ENCODE results near the gene APBA1. TPM values are rescaled to one million over a fixed set of nuclear protein-coding genes. Genes with fewer than 3 reads are reported as not detected.

Gene APBA1
- total RNA-seq, 4 donors from 2014 or later: 3.3 to 9.7 (median 5.2) TPM

DNA sequence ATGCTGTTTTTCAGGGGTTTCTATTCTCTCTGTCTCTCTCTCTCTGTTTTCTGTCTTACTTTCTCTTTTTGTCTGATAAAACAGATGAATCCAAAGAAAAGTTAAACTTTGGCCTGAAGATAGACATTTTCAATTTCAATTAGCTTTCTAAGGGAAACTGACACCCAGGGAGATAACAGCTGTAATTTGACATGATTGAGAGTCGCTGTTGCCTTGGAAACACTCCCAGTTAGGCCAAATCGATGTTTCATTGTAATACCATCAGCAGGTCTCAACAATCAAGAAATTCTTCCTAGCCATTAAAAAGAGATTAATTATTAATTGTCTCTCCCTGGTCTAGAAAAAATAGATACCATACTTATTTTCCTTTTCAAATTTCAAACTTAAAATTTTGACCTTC lies 294.2 kb downstream of the APBA1 start:
- peaks cover 48 to 71% (median 49%) of the 10 kb centered on the region in 4 donors for H3K4me1 ChIP-seq
- intact Hi-C loops (cut with DNase I): no loop called here

More for the DNA sequence above, 294.2 kb downstream of the APBA1 start:
- Histone ChIP-seq H3K9me3 (no peaks in the 10 kb centered on the region), H3K27me3 (no peaks in the 10 kb centered on the region), H3K27ac (replicated peaks in 1 of 4) (no peak overlapping the region), H3K36me3 (peaks cover 0 to 4% (median 0%) of the 10 kb centered on the region in 4 donors), H3K4me3 (no peak overlapping the region)
- WGBS: 70% methylated on average over 2 of the region's 2 CpGs
- TF ChIP-seq EP300 (IDR thresholded peaks at IDR 0.05) (no peak), POLR2A (IDR thresholded peaks at IDR 0.05; ENCODE audit: low read depth) (no peak), POLR2AphosphoS5 (IDR thresholded peaks at IDR 0.05) (no peak)
- TF ChIP-seq, protein P1, sequence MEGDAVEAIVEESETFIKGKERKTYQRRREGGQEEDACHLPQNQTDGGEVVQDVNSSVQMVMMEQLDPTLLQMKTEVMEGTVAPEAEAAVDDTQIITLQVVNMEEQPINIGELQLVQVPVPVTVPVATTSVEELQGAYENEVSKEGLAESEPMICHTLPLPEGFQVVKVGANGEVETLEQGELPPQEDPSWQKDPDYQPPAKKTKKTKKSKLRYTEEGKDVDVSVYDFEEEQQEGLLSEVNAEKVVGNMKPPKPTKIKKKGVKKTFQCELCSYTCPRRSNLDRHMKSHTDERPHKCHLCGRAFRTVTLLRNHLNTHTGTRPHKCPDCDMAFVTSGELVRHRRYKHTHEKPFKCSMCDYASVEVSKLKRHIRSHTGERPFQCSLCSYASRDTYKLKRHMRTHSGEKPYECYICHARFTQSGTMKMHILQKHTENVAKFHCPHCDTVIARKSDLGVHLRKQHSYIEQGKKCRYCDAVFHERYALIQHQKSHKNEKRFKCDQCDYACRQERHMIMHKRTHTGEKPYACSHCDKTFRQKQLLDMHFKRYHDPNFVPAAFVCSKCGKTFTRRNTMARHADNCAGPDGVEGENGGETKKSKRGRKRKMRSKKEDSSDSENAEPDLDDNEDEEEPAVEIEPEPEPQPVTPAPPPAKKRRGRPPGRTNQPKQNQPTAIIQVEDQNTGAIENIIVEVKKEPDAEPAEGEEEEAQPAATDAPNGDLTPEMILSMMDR (IDR thresholded peaks at IDR 0.05): no peak
- no peak for DNase-seq (ENCODE audit: extremely low spot score)

Other genes starting within 250 kb of the APBA1 start
- 10 to 100 TPM; 47.7 to 68.5 (median 49.7) TPM for gene PTAR1, start 87.6 kb upstream of the APBA1 start, total RNA-seq
- gene CFAP95, start 148.4 kb upstream of the APBA1 start, total RNA-seq: not detected

Measured in esophagus muscularis mucosa (tissue), 4 donors.